CD4-positive, alpha-beta T cell (primary cell): ENCODE measurements around the gene USP33. TPM values are rescaled to one million over a fixed set of nuclear protein-coding genes. Genes with fewer than 3 reads are reported as not detected.
A peak's percentile ranks its signal among the peaks of the same experiment; 100 is the strongest.

Experiments
- ATAC-seq: fragments of 200-7000 bp; cut with Tn5 transposase; one replicate; pipeline ENCODE4 v1.10.0; 2022; ENCODE audit warnings: mild to moderate bottlenecking; ENCODE audit not compliant: poor library complexity
- CTCF ChIA-PET: fragments of 350-600 bp; sonication (Branson Sonifier 250); formaldehyde crosslinking; loops from one replicate; lab custom pipeline; 2021; ENCODE audit warnings: antibody characterized with exemption, inconsistent platforms; lab: Charles Lee
- POLR2A ChIA-PET: fragments of 350-600 bp; sonication (Branson Sonifier 250); formaldehyde crosslinking; loops from one replicate; lab custom pipeline; 2021; ENCODE audit warnings: antibody characterized with exemption, inconsistent platforms; lab: Charles Lee
- DNase-seq, 14 experiments: peaks; one replicate each; pipeline ENCODE4 v3.0.0-alpha.2; 2013 to 2020; ENCODE audit warnings: mixed read lengths in 2 of 14
- H3K27ac ChIP-seq, 2 donors: one replicate each; pipeline versions ENCODE4 v1.5.1 to v1.7.0; 2013; ENCODE audit warnings: low read length in 2 of 2, low read depth in 1 of 2, mild to moderate bottlenecking in 1 of 2
- H3K27me3 ChIP-seq, 2 experiments: 1 replicate in 1 of 2; 2 replicates in 1 of 2; pipeline versions ENCODE4 v1.6.1 to v1.7.0; 2013; ENCODE audit warnings: low read length in 2 of 2, control low read depth in 1 of 2, mild to moderate bottlenecking in 1 of 2, moderate library complexity in 1 of 2; ENCODE audit not compliant: insufficient read depth in 2 of 2, control insufficient read depth in 1 of 2
- H3K36me3 ChIP-seq: one replicate; pipeline ENCODE4 v1.6.1; 2013; ENCODE audit warnings: low read length, control low read depth; ENCODE audit not compliant: insufficient read depth
- H3K4me1 ChIP-seq: one replicate; pipeline ENCODE4 v1.6.1; 2013; ENCODE audit warnings: low read length, control low read depth; ENCODE audit not compliant: insufficient read depth
- H3K4me3 ChIP-seq: one replicate; pipeline ENCODE4 v1.5.1; 2013; ENCODE audit warnings: mild to moderate bottlenecking, low read length, moderate library complexity
- H3K9me3 ChIP-seq, 2 experiments: 1 replicate in 1 of 2; 2 replicates in 1 of 2; pipeline versions ENCODE4 v1.6.1 to v1.7.0; 2013; ENCODE audit warnings: low read length in 2 of 2, mild to moderate bottlenecking in 2 of 2, control low read depth in 1 of 2, moderate library complexity in 1 of 2; ENCODE audit not compliant: control insufficient read depth in 1 of 2, insufficient read depth in 1 of 2
- H3K27ac Mint-ChIP-seq: one replicate; pipeline ENCODE4 v1.8.0; 2020; ENCODE audit warnings: mixed read lengths
- H3K27me3 Mint-ChIP-seq: one replicate; pipeline ENCODE4 v1.8.0; 2021; ENCODE audit warnings: mixed read lengths
- H3K36me3 Mint-ChIP-seq: one replicate; pipeline ENCODE4 v1.8.0; 2021; ENCODE audit warnings: low read depth, mixed read lengths
- H3K4me1 Mint-ChIP-seq: one replicate; pipeline ENCODE4 v1.8.0; 2021; ENCODE audit warnings: low read depth, mixed read lengths
- H3K4me3 Mint-ChIP-seq: one replicate; pipeline ENCODE4 v1.8.0; 2020; ENCODE audit warnings: mild to moderate bottlenecking, mixed read lengths
- H3K9me3 Mint-ChIP-seq: one replicate; pipeline ENCODE4 v1.8.0; 2020; ENCODE audit warnings: mixed read lengths
- intact Hi-C, 2 experiments: fragments of 100-400 bp; cut with DNase I in 1 of 2; cut with micrococcal nuclease in 1 of 2; formaldehyde crosslinking; loops; one replicate each; pipeline versions ENCODE4 v1.15.1 to v1.9.0; 2023 to 2025; cut with DNase I, micrococcal nuclease
- total RNA-seq, 174 experiments: library from RNA in 2 of 174; stranded (reverse) in 2 of 174; gene quantifications; one replicate each; pipeline ENCODE4 v1.2.3 and lab custom pipeline; 2021 to 2026
- TF ChIP-seq, protein P1 (sequence below): fragments of 200-600 bp; IDR thresholded peaks from one replicate; pipeline ENCODE4 v1.8.0; 2022; ENCODE audit warnings: antibody characterized with exemption, mild to moderate bottlenecking

Gene USP33
- total RNA-seq, 2 experiments from 2014 or later: 69.7 to 71.6 TPM

GRCh38 chr1:77776007-77776700 lies 16.5 kb upstream of the USP33 start:
- DNase-seq: no peak
- Mint-ChIP-seq H3K4me3 (peak overlapping the region; percentile 39), H3K4me1 (peaks cover 22% of the 10 kb centered on the region), H3K9me3 (no peaks in the 10 kb centered on the region), H3K36me3 (peaks cover 14% of the 10 kb centered on the region), H3K27ac (no peak overlapping the region), H3K27me3 (no peaks in the 10 kb centered on the region)
- intact Hi-C loops: loop anchor here (5.0 to 10.0 kb wide), 4 partner anchors 89 to 1991 kb away; partner anchors contain the start of genes RABGGTB (in 2 of the 2) and FUBP1 (in 1 of the 2)
- CTCF ChIA-PET: interaction anchor here (1.0 kb wide), 1 partner anchor 41 kb away, joined by 3 read pairs; no protein-coding TSS in a partner anchor
- Histone ChIP-seq H3K27ac (no peak overlapping the region), H3K27me3 (no peaks in the 10 kb centered on the region), H3K4me1 (peaks cover 14% of the 10 kb centered on the region), H3K4me3 (no peak overlapping the region), H3K36me3 (no peaks in the 10 kb centered on the region), H3K9me3 (no peaks in the 10 kb centered on the region)
- TF ChIP-seq, protein P1, sequence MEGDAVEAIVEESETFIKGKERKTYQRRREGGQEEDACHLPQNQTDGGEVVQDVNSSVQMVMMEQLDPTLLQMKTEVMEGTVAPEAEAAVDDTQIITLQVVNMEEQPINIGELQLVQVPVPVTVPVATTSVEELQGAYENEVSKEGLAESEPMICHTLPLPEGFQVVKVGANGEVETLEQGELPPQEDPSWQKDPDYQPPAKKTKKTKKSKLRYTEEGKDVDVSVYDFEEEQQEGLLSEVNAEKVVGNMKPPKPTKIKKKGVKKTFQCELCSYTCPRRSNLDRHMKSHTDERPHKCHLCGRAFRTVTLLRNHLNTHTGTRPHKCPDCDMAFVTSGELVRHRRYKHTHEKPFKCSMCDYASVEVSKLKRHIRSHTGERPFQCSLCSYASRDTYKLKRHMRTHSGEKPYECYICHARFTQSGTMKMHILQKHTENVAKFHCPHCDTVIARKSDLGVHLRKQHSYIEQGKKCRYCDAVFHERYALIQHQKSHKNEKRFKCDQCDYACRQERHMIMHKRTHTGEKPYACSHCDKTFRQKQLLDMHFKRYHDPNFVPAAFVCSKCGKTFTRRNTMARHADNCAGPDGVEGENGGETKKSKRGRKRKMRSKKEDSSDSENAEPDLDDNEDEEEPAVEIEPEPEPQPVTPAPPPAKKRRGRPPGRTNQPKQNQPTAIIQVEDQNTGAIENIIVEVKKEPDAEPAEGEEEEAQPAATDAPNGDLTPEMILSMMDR: no peak
- POLR2A ChIA-PET: no interaction called here
- no peak for ATAC-seq

DNA sequence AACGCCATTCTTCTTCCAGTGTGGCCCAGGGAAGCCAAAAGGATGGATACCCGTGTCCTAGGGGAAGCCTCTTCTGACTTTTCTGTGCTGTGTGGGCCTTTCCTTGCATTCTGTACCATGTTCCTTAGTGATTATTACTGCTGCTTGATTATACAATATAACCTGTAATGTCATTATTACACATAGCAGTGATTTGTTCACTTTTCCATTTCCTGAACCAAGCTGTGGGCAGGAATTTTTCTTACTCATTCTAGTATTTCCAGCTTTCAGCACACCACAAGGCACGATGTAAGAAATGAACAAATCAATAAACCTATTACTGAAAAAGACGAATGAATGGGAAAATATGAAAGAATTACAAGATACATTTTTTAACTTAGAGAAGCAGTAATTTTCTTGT lies 8.4 kb upstream of the USP33 start:
- no peak for ATAC-seq
- no peak overlapping the region for H3K27ac Mint-ChIP-seq
- Histone ChIP-seq H3K9me3 (no peaks in the 10 kb centered on the region), H3K27ac (no peak overlapping the region), H3K36me3 (no peaks in the 10 kb centered on the region), H3K4me3 (no peak overlapping the region), H3K27me3 (no peaks in the 10 kb centered on the region), H3K4me1 (no peaks in the 10 kb centered on the region)
- intact Hi-C loops: loop anchor here in 1 of 2 experiments (10.0 kb wide), 3 partner anchors 237 to 877 kb away; partner anchors contain the start of genes DNAJB4, IFI44 and PIGK
- POLR2A ChIA-PET: interaction anchor here (1.0 kb wide), 1 partner anchor 8 kb away, joined by 3 read pairs; the partner anchor contains the start of gene USP33
- no peak overlapping the region for H3K4me3 Mint-ChIP-seq
- TF ChIP-seq, protein P1: no peak
- H3K4me1 Mint-ChIP-seq: no peaks in the 10 kb centered on the region
- H3K9me3 Mint-ChIP-seq: no peaks in the 10 kb centered on the region
- no peak for DNase-seq
- H3K36me3 Mint-ChIP-seq: no peaks in the 10 kb centered on the region
- CTCF ChIA-PET: interaction anchor here (0.6 to 1.4 kb wide), 2 partner anchors 12 to 16 kb away, joined by 3 read pairs; no protein-coding TSS in a partner anchor
- no peaks in the 10 kb centered on the region for H3K27me3 Mint-ChIP-seq

DNA sequence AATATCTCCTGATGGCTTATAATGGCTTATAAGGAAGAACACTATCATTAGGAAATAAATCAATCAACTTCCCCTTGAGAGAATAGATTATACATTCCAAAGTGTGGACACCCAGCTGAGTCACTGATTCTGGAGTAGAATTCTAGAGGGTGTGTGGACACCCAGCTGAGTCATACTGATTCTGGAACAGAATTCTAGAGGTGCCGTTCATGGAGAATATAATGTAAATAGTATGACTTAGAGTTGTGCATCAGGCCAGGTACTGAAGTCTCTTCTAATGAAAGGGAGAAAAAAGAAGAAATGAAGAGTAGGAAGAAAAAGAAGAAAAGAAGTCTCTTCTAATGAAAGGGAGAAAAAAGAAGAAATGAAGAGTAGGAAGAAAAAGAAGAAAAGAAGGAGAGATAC lies 2.4 kb upstream of the USP33 start:
- peaks cover 34% of the 10 kb centered on the region for H3K4me1 Mint-ChIP-seq
- H3K9me3 Mint-ChIP-seq: no peaks in the 10 kb centered on the region
- ChIA-PET POLR2A (no interaction called here), CTCF (no interaction called here)
- peak overlapping the region; percentile 66 for H3K4me3 Mint-ChIP-seq
- Histone ChIP-seq H3K4me1 (peaks cover 14% of the 10 kb centered on the region), H3K36me3 (peaks cover 2% of the 10 kb centered on the region), H3K4me3 (no peak overlapping the region), H3K27me3 (no peaks in the 10 kb centered on the region), H3K27ac (no peak overlapping the region), H3K9me3 (no peaks in the 10 kb centered on the region)
- no peak for ATAC-seq
- TF ChIP-seq, protein P1: no peak
- H3K36me3 Mint-ChIP-seq: peaks cover 9% of the 10 kb centered on the region
- DNase-seq: peak in 2 of 14 experiments; percentile 24 to 37
- H3K27me3 Mint-ChIP-seq: no peaks in the 10 kb centered on the region
- intact Hi-C loops: loop anchor here in 1 of 2 experiments (5.0 to 10.0 kb wide), 4 partner anchors 243 to 1685 kb away; partner anchors contain the start of genes DNAJB4, IFI44 and PIGK
- H3K27ac Mint-ChIP-seq: peak overlapping the region; percentile 66
